Renal cortex interstitium (tissue), 11 donors: ENCODE data around the gene EFCAB6. TPM values are rescaled to one million over a fixed set of nuclear protein-coding genes. Genes with fewer than 3 reads are reported as not detected.

Experiments
- DNase-seq, 11 donors: peaks; one replicate each; pipeline ENCODE4 v3.0.0-alpha.2; 2013; ENCODE audit warnings: low read depth in 9 of 11, low spot score in 4 of 11; ENCODE audit errors: extremely low read depth in 1 of 11
- polyA plus RNA-seq, 3 donors: library from polyadenylated mRNA; unstranded; fragments of 120-200 nt; gene quantifications; one replicate each; pipeline ENCODE4 v1.2.1, GENCODE V29; 2013; ENCODE audit not compliant: insufficient read length in 3 of 3

Gene EFCAB6
- polyA plus RNA-seq, 3 donors, result 4.5 to 5.7 (median 5.3) TPM

GRCh38 chr22:43531651-43532050 lies 280.5 kb downstream of the EFCAB6 start:
- DNase-seq, result no peak

- no peak for DNase-seq
Observed at GRCh38 chr22:43530349-43531201, 281.5 kb downstream of the EFCAB6 start.

- DNase-seq, result no peak
Observed at GRCh38 chr22:43529934-43530333, 282.2 kb downstream of the EFCAB6 start.

- DNase-seq, result no peak
Observed at GRCh38 chr22:43529461-43529860, 282.6 kb downstream of the EFCAB6 start.

- no peak for DNase-seq
Observed at GRCh38 chr22:43528601-43529360, 283.3 kb downstream of the EFCAB6 start.

- DNase-seq, result no peak
Observed at GRCh38 chr22:43526946-43527345, 285.2 kb downstream of the EFCAB6 start.

GRCh38 chr22:43526117-43526655 lies 285.9 kb downstream of the EFCAB6 start:
- DNase-seq, result no peak

GRCh38 chr22:43521716-43522115 lies 290.4 kb downstream of the EFCAB6 start:
- DNase-seq, result no peak

- no peak for DNase-seq
Observed at GRCh38 chr22:43520632-43521039, 291.5 kb downstream of the EFCAB6 start.

- DNase-seq, result no peak
Observed at GRCh38 chr22:43516996-43517635, 295.0 kb downstream of the EFCAB6 start.

- no peak for DNase-seq
Observed at GRCh38 chr22:43516386-43516785, 295.7 kb downstream of the EFCAB6 start.

- no peak for DNase-seq
Observed at GRCh38 chr22:43515902-43516301, 296.2 kb downstream of the EFCAB6 start.

- no peak for DNase-seq
Observed at GRCh38 chr22:43515411-43515810, 296.7 kb downstream of the EFCAB6 start.

GRCh38 chr22:43514476-43515157 lies 297.5 kb downstream of the EFCAB6 start:
- no peak for DNase-seq

- DNase-seq, result no peak
Observed at GRCh38 chr22:43512279-43512678, 299.8 kb downstream of the EFCAB6 start.

- no peak for DNase-seq
Observed at GRCh38 chr22:43511276-43511910, 300.7 kb downstream of the EFCAB6 start.

- no peak for DNase-seq
Observed at GRCh38 chr22:43510281-43511070, 301.6 kb downstream of the EFCAB6 start.

GRCh38 chr22:43509337-43509736 lies 302.8 kb downstream of the EFCAB6 start:
- no peak for DNase-seq
